GM20000 (cell line): Measurements from ENCODE around the gene HSPB6.

ENCODE experiments used
- DNase-seq: peaks from one replicate; pipeline ENCODE4 v3.0.0; 2012; ENCODE audit warnings: low spot score
- CTCF ChIP-seq: IDR thresholded peaks from 2 replicates; pipeline ENCODE4 v1.5.1; 2012; ENCODE audit warnings: mild to moderate bottlenecking, control low read depth; ENCODE audit errors: extremely low read depth, missing control alignments

HSPB6 gene

GRCh38 chr19:35789195-35789977 lies 32.6 kb upstream of the HSPB6 start:
- no peak for TF ChIP-seq CTCF
- no peak for DNase-seq

DNA sequence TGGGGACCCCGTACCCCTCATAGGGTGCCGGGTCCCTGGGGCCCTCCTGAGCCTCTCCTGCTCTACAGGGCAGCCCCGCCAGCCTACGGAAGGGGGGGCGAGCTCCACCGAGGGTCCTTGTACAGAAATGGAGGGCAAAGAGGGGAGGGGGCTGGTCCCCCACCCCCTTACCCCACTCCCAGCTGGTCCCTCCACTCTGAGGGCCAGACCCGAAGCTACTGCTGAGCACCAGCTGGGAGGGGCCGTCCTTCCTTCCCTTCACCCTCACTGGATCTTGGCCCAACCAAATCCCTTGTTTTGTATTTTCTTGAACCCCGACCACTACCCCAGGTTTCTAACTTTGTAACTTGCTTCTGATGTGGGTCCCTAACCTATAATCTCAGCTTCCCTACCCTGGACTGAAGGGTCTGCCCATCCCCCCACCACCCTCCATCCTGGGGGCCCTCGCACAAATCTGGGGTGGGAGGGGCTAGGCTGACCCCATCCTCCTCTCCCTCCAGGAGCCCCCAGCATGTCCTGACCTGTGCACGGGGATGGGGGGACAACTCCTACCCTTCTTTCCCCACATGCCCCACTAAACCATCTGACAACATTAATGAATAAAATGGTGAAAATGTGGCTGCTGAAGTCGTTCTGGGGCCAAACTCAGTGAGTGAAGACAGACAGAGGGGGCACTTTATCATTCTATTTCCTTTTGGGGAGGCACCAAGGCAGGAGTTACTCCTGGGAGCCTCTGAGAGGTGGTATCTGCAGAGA lies 31.6 kb upstream of the HSPB6 start:
- no peak for TF ChIP-seq CTCF
- no peak for DNase-seq

DNA sequence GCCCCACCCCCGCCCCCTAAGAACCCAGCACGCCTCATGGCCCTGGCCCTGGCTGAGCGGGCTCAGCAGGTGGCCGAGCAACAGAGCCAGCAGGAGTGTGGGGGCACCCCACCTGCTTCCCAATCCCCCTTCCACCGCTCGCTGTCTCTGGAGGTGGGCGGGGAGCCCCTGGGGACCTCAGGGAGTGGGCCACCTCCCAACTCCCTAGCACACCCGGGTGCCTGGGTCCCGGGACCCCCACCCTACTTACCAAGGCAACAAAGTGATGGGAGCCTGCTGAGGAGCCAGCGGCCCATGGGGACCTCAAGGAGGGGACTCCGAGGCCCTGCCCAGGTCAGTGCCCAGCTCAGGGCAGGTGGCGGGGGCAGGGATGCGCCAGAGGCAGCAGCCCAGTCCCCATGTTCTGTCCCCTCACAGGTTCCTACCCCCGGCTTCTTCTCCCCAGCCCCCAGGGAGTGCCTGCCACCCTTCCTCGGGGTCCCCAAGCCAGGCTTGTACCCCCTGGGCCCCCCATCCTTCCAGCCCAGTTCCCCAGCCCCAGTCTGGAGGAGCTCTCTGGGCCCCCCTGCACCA lies 30.5 kb upstream of the HSPB6 start:
- no peak for TF ChIP-seq CTCF
- DNase-seq, result no peak

DNA sequence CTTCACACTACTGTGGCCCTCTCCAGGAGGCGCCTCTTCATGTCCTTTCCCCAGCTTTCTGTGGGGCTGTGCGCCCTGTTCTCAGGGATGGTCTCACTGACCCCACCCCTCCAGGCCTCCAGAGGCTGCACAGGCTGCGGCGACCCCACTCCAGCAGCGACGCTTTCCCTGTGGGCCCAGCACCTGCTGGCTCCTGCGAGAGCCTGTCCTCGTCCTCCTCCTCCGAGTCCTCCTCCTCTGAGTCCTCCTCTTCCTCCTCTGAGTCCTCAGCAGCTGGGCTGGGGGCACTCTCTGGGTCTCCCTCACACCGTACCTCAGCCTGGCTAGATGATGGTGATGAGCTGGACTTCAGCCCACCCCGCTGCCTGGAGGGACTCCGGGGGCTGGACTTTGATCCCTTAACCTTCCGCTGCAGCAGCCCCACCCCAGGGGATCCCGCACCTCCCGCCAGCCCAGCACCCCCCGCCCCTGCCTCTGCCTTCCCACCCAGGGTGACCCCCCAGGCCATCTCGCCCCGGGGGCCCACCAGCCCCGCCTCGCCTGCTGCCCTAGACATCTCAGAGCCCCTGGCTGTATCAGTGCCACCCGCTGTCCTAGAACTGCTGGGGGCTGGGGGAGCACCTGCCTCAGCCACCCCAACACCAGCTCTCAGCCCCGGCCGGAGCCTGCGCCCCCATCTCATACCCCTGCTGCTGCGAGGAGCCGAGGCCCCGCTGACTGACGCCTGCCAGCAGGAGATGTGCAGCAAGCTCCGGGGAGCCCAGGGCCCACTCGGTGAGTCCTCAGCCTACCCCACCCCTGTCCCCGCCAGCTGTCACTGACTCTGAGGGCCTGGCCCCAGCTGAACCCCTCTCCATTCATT lies 29.7 kb upstream of the HSPB6 start:
- DNase-seq, result no peak
- no peak for TF ChIP-seq CTCF

GRCh38 chr19:35785339-35785627 lies 28.5 kb upstream of the HSPB6 start:
- no peak for TF ChIP-seq CTCF
- DNase-seq, result no peak

DNA sequence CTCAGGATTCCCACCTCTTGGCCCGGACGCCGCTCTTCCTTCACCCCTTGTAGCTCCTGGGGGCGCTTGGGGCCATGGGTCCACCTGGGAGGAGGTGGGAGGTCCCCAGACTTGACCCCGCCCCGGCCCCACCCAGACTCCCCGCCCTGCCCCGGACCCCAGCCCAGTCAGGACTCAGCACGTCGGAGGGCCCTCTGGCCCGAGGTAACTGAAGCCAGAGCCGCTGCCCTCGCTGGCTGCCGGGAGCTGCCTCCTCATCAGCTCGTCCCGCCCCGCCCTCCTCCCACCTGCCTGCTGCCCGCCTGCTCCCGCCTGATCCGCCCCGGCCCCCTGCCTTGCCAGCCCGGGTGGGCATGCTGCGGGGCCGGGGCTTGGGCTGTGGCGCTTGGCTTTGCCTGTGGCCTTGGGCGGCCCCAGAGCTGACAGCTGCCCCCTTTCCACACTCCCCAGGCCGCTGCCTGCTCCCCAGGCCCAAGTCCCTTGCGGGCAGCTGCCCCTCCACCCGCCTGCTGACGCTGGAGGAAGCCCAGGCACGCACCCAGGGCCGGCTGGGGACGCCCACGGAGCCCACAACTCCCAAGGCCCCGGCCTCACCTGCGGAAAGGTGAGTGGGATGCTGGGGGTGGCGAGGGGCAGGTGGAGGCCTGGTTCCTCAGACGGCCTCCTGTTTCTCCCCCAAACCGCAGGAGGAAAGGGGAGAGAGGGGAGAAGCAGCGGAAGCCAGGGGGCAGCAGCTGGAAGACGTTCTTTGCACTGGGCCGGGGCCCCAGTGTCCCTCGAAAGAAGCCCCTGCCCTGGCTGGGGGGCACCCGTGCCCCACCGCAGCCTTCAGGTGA lies 27.9 kb upstream of the HSPB6 start:
- DNase-seq, result no peak
- TF ChIP-seq CTCF, result no peak
